Mucosa of descending colon (tissue), 3 donors: ENCODE results near the gene TM2D3. TPM values are rescaled to one million over a fixed set of nuclear protein-coding genes. Genes with fewer than 3 reads are reported as not detected.

Source experiments
- ATAC-seq: fragments of 200-7000 bp; cut with Tn5 transposase; one replicate; pipeline ENCODE4 v1.9.1; 2020; ENCODE audit warnings: mild to moderate bottlenecking, moderate library complexity
- DNase-seq, 3 donors: peaks; one replicate each; pipeline ENCODE4 v3.0.0-alpha.2; 2020
- H3K36me3 ChIP-seq: fragments of 200-600 bp; one replicate; pipeline ENCODE4 v1.8.0; 2021; ENCODE audit warnings: low read depth, mild to moderate bottlenecking
- H3K4me1 ChIP-seq: fragments of 200-600 bp; one replicate; pipeline ENCODE4 v1.8.0; 2021; ENCODE audit warnings: low read depth, mild to moderate bottlenecking
- H3K4me3 ChIP-seq: fragments of 200-600 bp; one replicate; pipeline ENCODE4 v1.8.0; 2021; ENCODE audit warnings: mild to moderate bottlenecking
- H3K9me3 ChIP-seq: fragments of 200-600 bp; one replicate; pipeline ENCODE4 v1.8.0; 2021; ENCODE audit warnings: mild to moderate bottlenecking
- CTCF ChIP-seq: fragments of 200-600 bp; IDR thresholded peaks from one replicate; pipeline ENCODE4 v1.8.0; 2022; ENCODE audit warnings: antibody characterized with exemption, mild to moderate bottlenecking
- intact Hi-C, 2 donors: fragments of 100-400 bp; cut with DNase I in 1 of 2; cut with micrococcal nuclease in 1 of 2; formaldehyde crosslinking; loops; one replicate each; pipeline versions ENCODE4 v1.11.0 to v1.11.1; 2022; cut with DNase I, micrococcal nuclease
- total RNA-seq, 3 donors: library from RNA; stranded (reverse); fragmentation: NEBNext Ultra II Directional in 2 of 3; extraction: Animal tissue kit (Norgen Biotek cat#: 25700) in 2 of 3; gene quantifications; one replicate each; pipeline versions ENCODE4 v1.2.1 to v1.2.4, GENCODE V29; 2021 to 2023
- donor health status: DM: no; HTN: no; CAD: no; lungs with moderate emphysema.
- donor health status: DM: no; HTN: no; CAD: no.
- donor health status: DM: no; HTN: yes; CAD: no.

The TM2D3 gene
- total RNA-seq, 3 donors from 2014 or later: 30.9 to 54.0 (median 35.8) TPM

GRCh38 chr15:101596633-101597032 is 55.5 kb downstream of the TM2D3 start:
- no peak for DNase-seq
- H3K4me1 ChIP-seq: no peaks in the 10 kb centered on the region
- H3K36me3 ChIP-seq: no peaks in the 10 kb centered on the region
- intact Hi-C loops: no loop called here
- TF ChIP-seq CTCF: no peak
- H3K9me3 ChIP-seq: no peaks in the 10 kb centered on the region
- no peak for ATAC-seq
- H3K4me3 ChIP-seq: no peak overlapping the region

Other genes starting within 250 kb of the TM2D3 start
- gene PCSK6, start 162.7 kb downstream of the TM2D3 start, total RNA-seq: 10 to 100 TPM; 21.3 to 58.4 (median 30.3) TPM
- 10 to 100 TPM in 1 of 3 donors, 1 to 10 TPM in 2; 7.3 to 22.6 (median 9.2) TPM for gene TARS3, start 72.1 kb upstream of the TM2D3 start, total RNA-seq
- not detected for gene OR4F6, start 151.1 kb upstream of the TM2D3 start, total RNA-seq
- gene OR4F15, start 159.8 kb upstream of the TM2D3 start, total RNA-seq: not detected